SH-SY5Y (cell line): ENCODE data around the gene PLOD2.

Experiments used
- GATA2 ChIP-seq: IDR thresholded peaks from 2 replicates; pipeline ENCODE4 v1.6.1; 2011; ENCODE audit warnings: mild to moderate bottlenecking, low read depth, low read length
- GATA3 ChIP-seq: IDR thresholded peaks from 2 replicates; pipeline ENCODE4 v1.6.1; 2011; ENCODE audit warnings: low read depth, mild to moderate bottlenecking, low read length, moderate library complexity

PLOD2 gene

DNA sequence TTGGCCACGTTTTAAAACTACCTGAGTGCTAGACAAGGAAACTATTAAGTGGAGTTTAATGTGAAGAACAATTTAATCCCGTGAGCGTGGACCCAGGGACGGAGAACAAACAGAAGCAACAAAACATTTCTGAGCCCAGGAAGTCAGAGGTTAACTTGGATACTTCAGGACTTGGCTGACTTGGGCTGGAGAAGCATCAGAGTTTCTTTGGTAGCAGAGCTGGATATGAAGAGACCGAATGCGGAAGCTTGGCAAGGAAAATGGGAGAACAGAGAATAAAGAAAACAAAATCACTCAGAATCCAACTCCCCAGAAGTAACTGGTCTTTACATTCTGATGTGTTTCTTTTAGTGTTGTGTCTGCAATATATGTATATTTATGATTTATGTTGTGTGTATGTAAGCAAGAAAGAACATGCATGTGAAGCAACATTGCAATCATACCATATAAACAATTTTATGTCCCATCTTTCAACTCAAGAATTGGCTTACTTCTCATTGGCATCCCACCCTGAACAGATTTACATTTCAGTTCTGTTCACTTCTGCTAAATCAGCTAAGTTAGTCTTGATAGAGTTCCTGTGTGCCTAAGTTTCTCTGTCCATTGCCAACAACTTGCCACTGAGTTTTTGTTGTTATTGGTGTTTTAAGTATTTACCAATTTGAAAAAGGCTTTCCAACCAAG lies 17.2 kb upstream of the PLOD2 start:
- TF ChIP-seq GATA3, result no peak
- TF ChIP-seq GATA2, result no peak

DNA sequence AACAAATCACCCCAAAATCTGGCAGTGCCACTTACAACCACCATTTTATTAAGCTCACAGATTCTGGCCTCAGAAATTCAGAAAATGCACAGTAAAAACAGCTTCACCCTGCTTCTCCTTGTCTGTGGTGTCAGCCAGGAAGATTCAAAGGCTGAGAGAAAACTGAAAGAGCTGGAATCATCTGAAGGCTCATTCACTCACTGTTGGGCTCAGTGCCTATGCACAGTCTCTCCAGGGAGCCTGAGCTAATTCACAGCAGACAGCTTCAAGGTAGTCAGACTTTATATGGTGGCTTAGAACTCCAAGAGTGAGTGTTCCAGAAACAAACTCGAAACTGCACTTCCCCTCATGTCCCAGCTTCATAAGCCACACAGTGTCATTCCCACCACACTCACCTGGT lies 16.5 kb upstream of the PLOD2 start:
- no peak for TF ChIP-seq GATA2

DNA sequence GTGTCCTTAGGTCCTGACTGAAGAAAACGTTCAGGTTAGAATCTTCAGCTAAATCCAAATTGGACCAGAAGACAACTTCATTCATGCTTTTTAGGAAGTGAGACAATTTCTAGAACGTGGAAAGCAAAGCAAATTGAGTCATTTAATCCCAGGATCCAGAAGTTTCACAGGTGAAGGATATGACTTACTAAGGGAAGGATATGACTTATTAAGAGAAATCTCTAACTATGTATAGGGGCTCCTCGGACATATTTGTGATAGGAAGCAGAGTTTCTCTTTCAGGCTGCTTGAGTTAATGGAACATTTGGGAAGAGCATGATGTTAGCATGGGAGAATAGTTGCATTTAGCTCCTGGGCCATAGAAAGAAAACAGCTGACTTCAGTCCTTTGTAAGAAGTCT lies 16.1 kb upstream of the PLOD2 start:
- TF ChIP-seq GATA3 (no peak), GATA2 (no peak)

DNA sequence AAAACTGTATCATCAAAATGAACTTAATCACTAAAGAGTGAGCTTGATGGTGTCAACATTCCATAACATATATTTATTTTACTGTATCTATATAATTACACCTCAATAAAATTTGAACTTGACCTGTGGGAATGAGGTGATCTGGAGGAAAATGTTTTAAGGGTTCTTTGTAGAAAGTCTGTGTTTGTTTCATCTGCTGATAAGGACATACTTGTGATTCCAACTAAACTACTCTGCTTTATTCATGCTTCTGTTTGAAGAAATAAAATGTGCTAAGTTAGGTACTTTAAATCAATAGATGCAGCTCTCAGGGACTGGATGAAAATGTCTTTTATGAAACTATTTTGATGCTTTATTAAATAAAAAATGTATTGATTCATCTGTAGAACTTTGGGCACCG lies 11.6 kb upstream of the PLOD2 start:
- TF ChIP-seq GATA3, result no peak
- no peak for TF ChIP-seq GATA2

DNA sequence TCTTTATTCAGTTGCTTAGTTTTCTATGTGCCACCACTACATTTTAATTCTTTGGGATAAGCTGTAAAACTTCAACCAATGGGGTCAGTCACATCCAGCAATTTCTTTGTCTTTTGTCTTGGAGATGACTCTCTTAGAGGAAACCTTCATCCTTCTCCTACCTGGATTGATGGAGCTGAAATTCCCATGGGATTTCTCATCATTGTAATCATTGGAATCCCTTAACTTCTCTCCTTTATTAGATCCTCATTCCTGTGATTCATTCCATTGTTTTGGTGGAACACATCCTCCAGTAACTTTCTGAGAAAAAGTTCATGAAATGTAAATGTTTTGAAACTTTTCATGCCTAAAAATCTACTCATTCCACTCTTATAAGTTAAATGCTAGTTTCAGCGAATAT lies 9.6 kb upstream of the PLOD2 start:
- TF ChIP-seq GATA3 (no peak), GATA2 (no peak)

DNA sequence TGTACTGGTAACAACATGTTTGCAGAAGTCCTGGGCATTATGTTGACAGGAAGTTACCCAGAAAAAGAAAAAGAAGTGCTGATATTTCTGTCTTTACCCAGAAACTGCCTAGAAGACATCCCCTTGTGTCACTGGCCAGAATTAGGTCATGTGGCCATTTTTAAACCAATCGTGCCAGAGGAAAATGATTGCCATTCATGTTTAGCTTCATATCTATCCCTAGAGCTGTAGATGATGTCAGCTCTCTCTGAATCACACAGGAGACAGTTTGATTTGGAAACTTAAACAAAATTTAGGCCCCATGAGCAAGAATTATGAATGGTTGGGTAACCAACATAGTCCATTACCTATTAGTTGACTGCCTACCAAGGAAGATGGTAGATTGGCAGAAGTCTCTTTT lies 8.9 kb upstream of the PLOD2 start:
- TF ChIP-seq GATA3 (no peak), GATA2 (no peak)

DNA sequence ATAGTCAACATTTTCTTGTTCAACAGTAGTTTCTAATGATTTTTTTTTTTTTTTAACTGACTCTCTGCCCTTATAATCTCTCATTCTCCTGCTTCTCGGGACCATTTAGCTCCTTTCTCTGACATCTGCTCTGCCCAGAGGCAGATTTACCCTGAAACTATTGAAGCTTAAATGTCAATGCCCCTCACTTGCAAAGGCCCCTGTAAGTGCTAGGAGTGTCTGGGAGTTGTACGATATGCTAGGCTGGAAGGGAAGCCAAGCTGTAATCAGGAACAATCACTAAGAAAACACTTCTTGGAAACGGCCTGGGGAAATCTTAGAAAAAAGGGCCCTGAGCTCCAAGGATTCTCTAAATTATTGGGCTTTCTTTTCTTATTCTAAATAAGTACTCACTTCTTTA lies 5.8 kb upstream of the PLOD2 start:
- TF ChIP-seq GATA2 (no peak), GATA3 (no peak)

DNA sequence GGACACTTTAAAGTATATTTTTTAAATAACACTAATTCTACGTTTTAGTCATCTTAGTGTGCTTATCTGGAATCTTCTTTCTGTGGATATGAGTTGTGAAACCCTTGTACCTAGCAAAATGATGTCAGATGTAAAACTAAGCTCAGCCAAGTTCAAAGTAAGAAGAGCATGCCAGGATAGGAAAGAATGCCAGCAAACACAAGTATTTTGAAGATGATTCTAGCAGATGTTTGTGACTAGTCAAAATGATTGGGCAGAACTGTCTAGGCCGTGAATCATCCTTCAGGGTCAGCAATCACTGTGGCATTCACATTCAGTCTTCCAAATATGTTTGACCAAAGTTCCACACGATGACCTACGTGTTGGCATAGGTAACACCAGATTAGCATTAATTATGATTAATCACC lies 5.4 kb upstream of the PLOD2 start:
- TF ChIP-seq GATA2, result no peak
- TF ChIP-seq GATA3, result no peak

DNA sequence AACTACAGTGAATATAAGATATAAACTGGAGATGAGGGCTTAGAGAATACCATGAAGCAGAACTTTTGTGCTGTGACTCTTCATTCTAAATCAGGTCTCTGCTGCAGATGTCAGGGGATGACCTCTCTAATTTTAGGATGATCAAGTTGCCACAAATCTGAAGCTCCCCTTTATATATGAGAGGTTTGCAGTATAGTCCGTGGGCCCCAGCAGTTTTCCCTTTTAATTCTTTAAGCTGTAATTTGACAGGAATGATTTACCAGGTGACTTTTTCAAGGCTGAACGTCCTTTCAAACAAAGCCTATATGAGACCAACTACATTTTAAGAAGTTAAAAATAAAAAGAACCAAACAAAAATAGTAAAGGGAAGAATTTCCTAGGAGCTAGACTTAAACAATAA lies 4.9 kb upstream of the PLOD2 start:
- TF ChIP-seq GATA3, result no peak
- no peak for TF ChIP-seq GATA2

DNA sequence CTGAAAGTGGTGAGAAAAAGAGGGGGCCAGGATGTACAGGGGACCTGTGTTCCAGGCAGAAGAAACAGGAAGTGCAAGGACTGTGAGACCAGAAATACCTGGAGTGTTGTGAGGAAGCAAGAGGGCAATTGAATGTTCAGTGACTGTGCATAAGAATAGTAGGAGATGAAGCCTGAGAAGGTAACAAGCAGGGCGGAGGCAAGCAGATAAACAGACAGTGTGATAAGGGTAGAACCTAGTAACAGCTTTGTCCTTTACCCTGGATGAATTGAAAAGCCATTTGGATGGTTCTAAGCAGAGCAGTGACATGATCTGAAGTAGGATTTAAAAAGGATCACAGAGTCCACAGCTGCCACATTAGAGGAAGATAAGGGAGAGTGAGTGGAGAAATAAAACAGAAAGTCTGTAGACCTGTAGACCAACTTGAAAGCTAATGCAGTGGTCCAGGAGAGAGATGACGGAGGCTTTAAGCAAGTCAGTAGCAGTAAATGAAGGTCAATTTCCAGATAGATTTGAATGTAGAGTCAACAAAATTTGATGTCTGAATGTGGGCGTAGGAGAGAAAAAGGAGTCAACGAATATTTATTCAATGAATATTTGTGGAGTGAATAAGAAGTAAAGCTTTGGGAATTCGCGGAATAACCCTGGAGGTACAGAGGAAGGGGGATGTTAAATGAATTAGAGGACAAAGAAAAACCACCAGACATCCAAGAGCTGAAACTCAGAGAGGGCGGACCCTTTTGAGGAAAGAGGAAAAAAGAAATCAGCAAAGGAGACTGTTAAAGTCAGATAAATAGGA lies 4.2 kb upstream of the PLOD2 start:
- TF ChIP-seq GATA3, result no peak
- no peak for TF ChIP-seq GATA2

DNA sequence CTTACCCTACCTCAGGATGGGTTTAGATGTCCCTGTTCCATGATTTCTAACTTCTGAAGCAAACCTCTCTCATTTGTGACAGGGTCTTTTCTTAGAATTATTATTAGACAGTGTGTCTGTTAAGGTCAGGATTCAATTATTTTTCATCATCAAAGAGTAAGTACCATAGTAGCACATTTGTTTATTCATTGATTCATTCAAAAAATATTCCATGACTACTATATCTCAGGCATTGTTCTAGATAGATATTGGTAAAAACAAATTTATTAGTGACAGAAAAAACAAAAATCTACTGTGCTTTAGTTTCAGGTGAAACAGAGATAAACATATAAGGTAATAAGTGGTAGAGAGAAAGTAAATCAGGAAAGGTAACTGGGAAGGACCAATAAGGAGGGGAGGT lies 3.5 kb upstream of the PLOD2 start:
- no peak for TF ChIP-seq GATA3

DNA sequence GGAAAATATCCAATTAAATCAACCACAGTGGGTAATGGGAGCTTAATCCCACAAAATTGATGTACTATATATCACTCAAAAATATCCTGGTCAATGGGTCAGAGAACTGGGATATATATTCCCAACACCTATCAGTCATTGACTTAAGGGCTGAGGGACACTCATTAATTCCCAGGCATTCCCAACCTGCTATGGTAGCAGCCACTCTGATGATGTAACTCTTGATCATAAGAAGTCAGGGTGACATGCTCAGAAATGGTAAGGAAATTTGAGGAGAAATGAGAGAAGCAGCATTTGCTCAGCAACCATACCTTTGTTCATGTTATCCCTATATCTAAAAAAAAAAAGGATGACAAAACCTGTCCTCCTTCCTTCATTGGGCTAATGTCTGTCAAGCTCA lies 3.1 kb upstream of the PLOD2 start:
- TF ChIP-seq GATA3 (no peak), GATA2 (no peak)

DNA sequence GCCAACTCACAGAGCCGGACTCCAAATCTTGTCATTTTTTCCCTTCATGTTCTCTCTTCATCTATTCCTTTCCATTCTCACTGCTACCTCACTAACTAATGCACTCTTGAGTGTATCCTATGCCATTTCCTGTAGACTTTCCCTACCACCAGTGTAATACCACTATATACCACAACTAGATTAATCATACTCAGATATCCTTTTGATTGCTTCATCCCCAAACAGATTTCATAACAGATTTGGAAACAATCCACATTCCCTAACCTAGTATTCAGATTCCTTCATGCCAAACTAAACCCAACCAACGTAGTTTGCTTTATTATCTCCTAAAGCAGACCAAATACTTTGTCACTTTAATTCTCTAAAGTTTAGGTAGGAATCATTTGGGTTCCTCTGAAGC lies 2.6 kb upstream of the PLOD2 start:
- no peak for TF ChIP-seq GATA2
- no peak for TF ChIP-seq GATA3

DNA sequence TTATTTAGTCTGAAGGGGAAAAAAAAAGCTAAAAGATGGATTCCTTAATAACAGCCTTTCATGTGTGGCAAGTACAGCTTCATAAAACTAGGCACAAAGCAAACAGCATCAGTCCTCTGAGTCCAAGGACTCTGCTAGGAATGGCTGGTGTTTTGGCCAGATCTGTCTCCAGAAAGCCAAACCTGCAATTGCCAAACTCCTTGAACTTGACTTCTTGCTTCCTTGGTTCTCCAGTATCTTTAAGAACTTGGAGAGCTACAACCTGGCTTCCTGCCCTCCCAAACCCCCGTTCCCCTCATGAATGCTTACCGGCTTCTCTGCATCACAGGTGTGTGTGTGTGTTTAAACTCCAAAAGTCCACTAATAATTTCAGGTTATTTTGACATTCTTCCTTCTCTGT lies 1.6 kb upstream of the PLOD2 start:
- no peak for TF ChIP-seq GATA2
- no peak for TF ChIP-seq GATA3

DNA sequence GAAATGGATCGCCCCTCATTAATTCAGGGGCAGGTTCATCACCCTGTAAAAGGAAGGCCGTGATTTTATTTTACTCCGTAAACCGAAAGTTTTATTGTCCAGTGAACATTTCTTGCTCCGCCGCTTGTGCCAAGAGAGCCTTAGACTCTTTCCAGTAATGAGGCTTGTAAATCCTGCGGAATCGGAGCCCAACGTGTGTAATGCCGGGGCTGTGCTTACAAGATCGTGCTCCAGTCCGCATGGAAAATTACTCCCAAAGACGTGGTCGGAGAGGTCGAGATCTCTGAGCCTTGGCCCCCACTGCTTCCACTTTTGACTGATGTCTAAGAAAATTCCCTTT lies 649 bp upstream of the PLOD2 start:
- TF ChIP-seq GATA2 (no peak), GATA3 (no peak)

DNA sequence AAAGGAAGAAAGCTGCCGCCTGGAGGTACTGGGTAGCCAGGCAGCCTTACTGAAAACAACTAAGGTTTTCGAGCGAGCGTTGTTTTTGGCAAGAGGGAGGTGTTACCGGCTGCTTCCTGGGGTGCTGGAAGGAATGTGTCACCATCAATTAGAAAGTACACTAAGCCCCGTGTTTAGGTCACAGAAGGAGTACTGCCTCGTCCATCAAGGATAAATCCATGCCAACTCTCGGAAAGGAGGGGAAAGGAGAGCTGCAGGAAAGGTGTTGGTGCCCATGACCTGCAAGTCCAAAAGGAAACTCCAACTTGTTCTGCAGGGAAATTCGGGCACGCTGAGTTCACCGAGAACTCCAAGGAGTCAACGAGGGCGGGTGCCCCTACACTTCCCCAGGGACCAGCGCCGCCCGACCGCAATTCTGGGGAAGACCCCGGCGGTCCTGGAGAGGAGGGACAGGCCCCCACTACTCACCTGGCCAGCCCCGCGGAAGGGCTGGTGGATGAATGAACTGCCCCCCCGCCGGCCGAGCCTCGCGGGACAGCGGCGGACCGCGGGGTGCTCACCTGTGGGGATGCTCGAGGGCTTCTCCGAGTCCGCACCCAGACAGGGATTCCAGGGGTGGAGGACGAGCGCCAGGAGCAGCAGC lies 542 bp downstream of the PLOD2 start:
- no peak for TF ChIP-seq GATA2
- TF ChIP-seq GATA3, result no peak
